HuH-7.5 (cell line): ENCODE results near the gene TMCO1.
"Not testable (repeated sequence)": the region's sequence is repeated elsewhere in the genome, so short reads cannot be mapped to it uniquely, and the experiment has no call there.

Experiments used
- DNase-seq: peaks from one replicate; pipeline ENCODE4 v3.0.0; 2011; ENCODE audit warnings: low spot score

TMCO1 gene

DNA sequence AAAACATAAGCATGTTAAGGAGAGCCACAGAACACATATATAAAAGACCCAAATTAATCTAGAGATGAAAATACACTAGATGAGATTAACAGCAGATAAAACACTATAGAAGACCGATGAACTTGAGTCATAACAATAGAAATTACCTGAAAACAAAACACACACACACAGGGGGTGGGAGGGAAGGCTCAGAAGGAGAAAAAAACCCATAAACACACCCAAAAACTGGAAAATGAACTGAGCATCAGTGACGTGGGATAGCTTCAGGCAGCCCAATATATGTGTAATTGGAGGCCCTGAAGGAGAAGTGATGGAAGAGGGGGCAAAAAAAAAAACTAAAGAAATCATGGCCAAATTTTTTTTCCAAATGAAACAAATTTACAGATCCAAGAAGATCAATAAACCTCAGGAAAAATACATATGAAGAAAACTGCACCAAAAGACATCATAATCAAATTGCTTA is 81.7 kb downstream of the TMCO1 start:
- DNase-seq, result no peak

DNA sequence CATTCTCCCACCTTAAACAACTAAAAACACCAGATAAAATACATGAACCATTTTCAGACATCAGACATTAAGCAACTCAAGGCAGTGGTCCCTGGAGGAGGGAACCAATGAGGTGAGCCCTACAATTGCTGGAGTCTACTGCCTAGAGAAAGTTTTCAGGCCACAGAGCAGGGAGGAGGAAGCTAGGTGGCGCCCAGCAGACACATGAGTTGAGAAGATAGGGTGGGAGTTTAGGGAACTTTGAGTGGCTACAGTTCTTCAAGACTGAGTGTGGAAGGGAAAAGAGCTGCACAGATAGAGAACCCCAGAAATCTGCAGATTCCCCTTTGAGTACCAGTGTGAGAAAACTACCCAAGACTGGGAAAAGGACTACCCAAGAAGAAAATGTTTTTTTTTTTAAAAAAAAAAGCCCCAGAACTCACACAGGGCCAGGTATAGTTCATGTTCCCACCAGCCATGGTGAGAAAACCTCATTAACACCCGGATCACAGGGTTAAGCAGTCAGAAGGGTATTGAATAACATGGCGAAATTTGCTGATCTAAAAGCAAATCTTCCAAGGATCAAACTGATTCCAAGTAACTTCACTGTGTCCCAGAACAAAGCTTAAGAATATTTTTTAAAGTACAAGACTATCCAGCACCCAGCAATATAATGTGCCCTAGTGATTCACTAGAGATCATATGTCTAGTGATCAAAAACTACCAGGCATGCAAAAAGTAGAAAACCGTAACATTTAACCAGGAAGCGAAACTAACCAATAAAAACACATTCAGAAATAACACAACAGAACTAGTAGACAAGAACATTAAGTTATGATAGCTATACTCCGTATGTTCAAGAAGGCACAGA is 82.3 kb downstream of the TMCO1 start:
- no peak for DNase-seq

DNA sequence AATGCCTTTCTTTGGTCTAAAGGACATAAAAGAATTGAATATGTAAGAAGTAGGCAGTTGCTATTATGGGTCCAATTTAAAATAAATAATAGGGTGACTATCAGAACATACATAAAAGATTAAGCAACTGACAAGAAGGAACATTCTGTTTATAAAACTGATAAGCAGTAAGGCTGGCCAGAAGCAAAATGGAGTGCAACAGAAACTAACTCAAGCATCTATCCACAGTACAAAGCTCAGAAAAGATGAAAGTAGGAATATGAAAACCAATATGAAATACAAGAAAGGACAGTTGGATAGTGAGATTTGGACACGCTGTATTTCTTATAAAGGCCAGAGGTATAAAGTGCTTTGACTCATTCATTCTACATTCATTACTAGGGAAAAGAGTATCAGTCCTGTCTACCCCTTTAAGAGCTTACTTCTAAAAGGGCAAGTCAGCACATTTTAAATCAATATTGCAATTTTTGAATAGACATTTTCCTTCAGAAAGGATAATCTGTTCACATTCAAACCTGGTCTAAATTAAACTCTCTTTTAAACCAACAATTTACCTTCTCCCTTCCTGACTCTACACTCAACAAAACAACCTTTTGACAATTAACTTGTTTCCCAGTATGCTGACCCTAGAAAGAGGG is 84.7 kb downstream of the TMCO1 start:
- no peak for DNase-seq

DNA sequence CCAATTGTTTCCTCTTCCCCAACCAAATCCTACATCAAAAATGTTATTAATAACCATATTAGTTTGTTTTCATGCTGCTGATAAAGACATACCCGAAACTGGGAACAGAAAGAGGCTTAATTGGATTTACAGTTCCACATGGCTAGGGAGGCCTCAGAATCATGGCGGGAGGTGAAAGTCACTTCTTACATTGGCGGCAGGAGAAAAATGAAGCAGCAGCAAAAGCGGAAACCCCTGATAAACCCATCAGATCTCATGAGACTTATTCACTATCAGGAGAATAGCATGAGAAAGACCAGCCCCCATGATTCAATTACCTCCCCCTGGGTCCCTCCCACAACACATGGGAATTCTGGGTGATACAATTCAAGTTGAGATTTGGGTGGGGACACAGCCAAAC is 87.9 kb downstream of the TMCO1 start:
- not testable (repeated sequence) for DNase-seq

DNA sequence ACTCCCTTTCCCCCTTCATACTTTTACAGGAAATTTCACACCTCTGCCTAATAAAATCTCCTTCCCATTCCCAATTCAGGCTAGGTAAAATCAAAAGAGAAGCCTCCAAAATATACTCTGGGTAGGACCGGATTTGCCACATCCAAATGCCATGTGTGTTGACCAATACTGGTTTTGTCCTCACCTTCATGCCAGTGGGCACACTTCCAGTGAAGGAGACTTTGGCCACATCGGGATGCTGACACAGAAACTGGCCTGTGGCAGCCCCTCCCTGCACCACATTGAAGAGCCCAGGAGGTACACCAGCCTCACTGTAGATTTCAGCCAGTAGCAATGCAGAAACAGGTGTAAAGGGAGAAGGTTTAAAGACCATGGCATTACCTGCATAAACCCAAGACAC is 88.4 kb downstream of the TMCO1 start:
- DNase-seq, result no peak

DNA sequence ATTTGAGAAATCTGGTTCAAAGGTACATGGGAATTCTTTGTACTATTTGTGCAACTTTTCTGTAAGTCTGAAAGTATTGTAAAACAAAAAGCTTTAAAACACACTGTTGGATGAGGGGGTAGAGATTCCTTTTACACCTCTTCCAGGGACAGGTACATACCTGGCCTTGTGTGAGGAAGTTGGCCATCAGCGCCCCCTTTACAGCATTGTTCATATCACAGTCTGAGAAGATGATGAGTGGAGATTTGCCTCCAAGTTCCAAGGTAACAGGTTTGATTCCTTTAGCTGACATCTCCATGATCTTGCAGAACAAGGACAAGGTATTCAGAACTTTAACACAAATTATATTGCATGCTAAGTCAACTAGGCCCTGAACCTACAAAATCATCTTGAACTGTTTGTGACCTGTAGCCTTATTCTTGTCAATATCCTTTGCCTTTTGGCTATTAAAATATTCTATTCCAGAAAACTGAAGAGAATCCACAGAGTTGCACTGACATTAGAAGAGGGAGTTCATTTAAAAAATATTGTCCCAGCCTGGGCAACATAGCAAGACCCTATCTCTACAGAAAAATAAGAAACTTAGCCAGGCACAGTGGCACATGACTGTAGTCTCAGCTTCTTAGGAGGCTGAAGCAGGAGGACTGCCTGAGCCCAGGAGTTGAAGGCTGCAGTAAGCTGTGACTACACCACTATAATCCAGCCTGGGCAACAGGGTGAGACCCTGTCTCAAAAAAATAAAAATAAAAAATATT is 89.2 kb downstream of the TMCO1 start:
- DNase-seq, result no peak

DNA sequence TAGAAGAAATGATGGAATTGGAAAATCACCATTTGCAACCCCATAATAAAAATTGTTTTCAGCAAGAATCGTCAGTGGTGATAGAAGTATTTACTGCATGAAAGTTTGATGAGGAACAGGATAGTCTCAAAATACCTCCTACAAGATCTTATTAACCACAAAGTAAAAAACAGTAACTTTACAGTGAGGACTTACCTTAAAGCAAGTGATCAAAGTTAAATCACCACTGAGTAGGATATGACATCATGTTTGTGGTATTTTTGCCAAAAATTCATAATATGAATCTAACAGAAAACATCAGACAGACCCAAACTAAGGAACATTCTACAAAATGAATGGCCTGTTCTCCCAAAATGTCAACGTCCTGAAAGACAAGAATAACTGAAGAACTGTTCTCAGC is 90.2 kb downstream of the TMCO1 start:
- DNase-seq, result no peak
